WTC11 (cell line): ENCODE data around the gene SAP25. TPM values are rescaled to one million over a fixed set of nuclear protein-coding genes. Genes with fewer than 3 reads are reported as not detected.
A peak's percentile ranks its signal among the peaks of the same experiment; 100 is the strongest.

Source experiments
- ATAC-seq: fragments of 200-7000 bp; cut with Tn5 transposase; 2 replicates; pipeline ENCODE4 v1.10.0; 2021; ENCODE audit warnings: mild to moderate bottlenecking, moderate library complexity
- CTCF ChIA-PET: fragments of 300-600 bp; sonication (Branson Sonifier 250); formaldehyde crosslinking; loops from one replicate; lab custom pipeline; 2021; ENCODE audit warnings: antibody characterized with exemption; lab: Charles Lee
- POLR2A ChIA-PET: fragments of 350-600 bp; sonication (Branson Sonifier 250); formaldehyde crosslinking; loops from one replicate; lab custom pipeline; 2021; ENCODE audit warnings: antibody characterized with exemption; lab: Charles Lee
- DNase-seq: peaks from one replicate; pipeline ENCODE4 v3.0.0; 2021; ENCODE audit warnings: low spot score
- H3K27ac Mint-ChIP-seq: 2 replicates; pipeline ENCODE4 v1.8.0; 2021; ENCODE audit warnings: mixed read lengths
- H3K27me3 Mint-ChIP-seq: 2 replicates; pipeline ENCODE4 v1.8.0; 2021; ENCODE audit warnings: low read depth, mild to moderate bottlenecking, moderate library complexity, mixed read lengths
- H3K36me3 Mint-ChIP-seq: 2 replicates; pipeline ENCODE4 v1.8.0; 2021; ENCODE audit warnings: mixed read lengths
- H3K4me1 Mint-ChIP-seq: 2 replicates; pipeline ENCODE4 v1.8.0; 2022; ENCODE audit warnings: mixed read lengths
- H3K4me3 Mint-ChIP-seq: 2 replicates; pipeline ENCODE4 v1.8.0; 2021; ENCODE audit warnings: mild to moderate bottlenecking, moderate library complexity, mixed read lengths
- H3K9me3 Mint-ChIP-seq: 2 replicates; pipeline ENCODE4 v1.8.0; 2021; ENCODE audit warnings: mixed read lengths
- ATF1 ChIP-seq: sonication (generic); formaldehyde crosslinking; IDR thresholded peaks from 2 replicates; pipeline ENCODE4 v1.8.1; 2023; ENCODE audit warnings: mild to moderate bottlenecking, moderate library complexity, missing genetic modification reagents
- CREB1 ChIP-seq: sonication (generic); formaldehyde crosslinking; IDR thresholded peaks from 2 replicates; pipeline ENCODE4 v1.8.0; 2023; ENCODE audit warnings: mild to moderate bottlenecking, missing genetic modification reagents
- CREM ChIP-seq: sonication (generic); formaldehyde crosslinking; IDR thresholded peaks from 2 replicates; pipeline ENCODE4 v1.8.1; 2022; ENCODE audit warnings: mild to moderate bottlenecking, missing genetic modification reagents, moderate library complexity
- CTCF ChIP-seq: fragments of 200-600 bp; IDR thresholded peaks from 2 replicates; pipeline ENCODE4 v1.8.0; 2022; ENCODE audit warnings: antibody characterized with exemption
- E2F1 ChIP-seq: sonication (generic); formaldehyde crosslinking; IDR thresholded peaks from 2 replicates; pipeline ENCODE4 v1.8.0; 2022; ENCODE audit warnings: mild to moderate bottlenecking, missing genetic modification reagents
- ELF4 ChIP-seq: sonication (generic); formaldehyde crosslinking; IDR thresholded peaks from 2 replicates; pipeline ENCODE4 v1.8.1; 2022; ENCODE audit warnings: low read depth, mild to moderate bottlenecking, moderate library complexity, missing genetic modification reagents
- ERG ChIP-seq: fragments of 250-450 bp; sonication (Bioruptor Pico); IDR thresholded peaks from 2 replicates; pipeline ENCODE4 v1.8.0; 2021; ENCODE audit warnings: mild to moderate bottlenecking
- ETV6 ChIP-seq: sonication (generic); formaldehyde crosslinking; IDR thresholded peaks from 2 replicates; pipeline ENCODE4 v1.8.1; 2022; ENCODE audit warnings: mild to moderate bottlenecking, missing genetic modification reagents
- FOXK1 ChIP-seq: sonication (generic); formaldehyde crosslinking; IDR thresholded peaks from 2 replicates; pipeline ENCODE4 v1.8.0; 2022; ENCODE audit warnings: mild to moderate bottlenecking, moderate library complexity, missing genetic modification reagents
- FOXP1 ChIP-seq: sonication (generic); formaldehyde crosslinking; IDR thresholded peaks from 2 replicates; pipeline ENCODE4 v1.8.0; 2022; ENCODE audit warnings: missing genetic modification reagents, mild to moderate bottlenecking, moderate library complexity, borderline replicate concordance
- GTF2I ChIP-seq: fragments of 250-450 bp; sonication (Bioruptor Pico); conservative IDR thresholded peaks from 2 replicates; pipeline ENCODE4 v1.4.0; 2021; ENCODE audit warnings: mild to moderate bottlenecking
- HMGXB4 ChIP-seq: sonication (generic); formaldehyde crosslinking; IDR thresholded peaks from 2 replicates; pipeline ENCODE4 v1.8.1; 2023; ENCODE audit warnings: mild to moderate bottlenecking, moderate library complexity, missing genetic modification reagents
- PRRX2 ChIP-seq: fragments of 250-450 bp; sonication (Bioruptor Pico); IDR thresholded peaks from 2 replicates; pipeline ENCODE4 v1.8.0; 2021; ENCODE audit warnings: mild to moderate bottlenecking
- RORB ChIP-seq: fragments of 250-450 bp; sonication (Bioruptor Pico); IDR thresholded peaks from 2 replicates; pipeline ENCODE4 v1.9.0; 2021; ENCODE audit warnings: mild to moderate bottlenecking
- SP1 ChIP-seq: sonication (generic); formaldehyde crosslinking; conservative IDR thresholded peaks from 2 replicates; pipeline ENCODE4 v1.8.1; 2022; ENCODE audit warnings: missing genetic modification reagents
- ZMAT4 ChIP-seq: fragments of 250-450 bp; sonication (Bioruptor Pico); IDR thresholded peaks from 2 replicates; pipeline ENCODE4 v1.9.0; 2021; ENCODE audit warnings: mild to moderate bottlenecking
- ZNF219 ChIP-seq: sonication (generic); formaldehyde crosslinking; IDR thresholded peaks from 2 replicates; pipeline ENCODE4 v1.8.0; 2023; ENCODE audit warnings: missing genetic modification reagents, mild to moderate bottlenecking, borderline replicate concordance
- ZNF281 ChIP-seq: sonication (generic); formaldehyde crosslinking; IDR thresholded peaks from 2 replicates; pipeline ENCODE4 v1.8.0; 2023; ENCODE audit warnings: mild to moderate bottlenecking, missing genetic modification reagents
- ZSCAN18 ChIP-seq: fragments of 250-450 bp; sonication (Bioruptor Pico); IDR thresholded peaks from 2 replicates; pipeline ENCODE4 v2.1.2; 2022; ENCODE audit warnings: mild to moderate bottlenecking, moderate library complexity
- total RNA-seq: library from RNA; stranded (reverse); gene quantifications from 3 replicates; pipeline ENCODE4 v1.2.3, GENCODE V29; 2021

Gene SAP25
- total RNA-seq, 1 experiment from 2014 or later: 9.3 TPM

- TF ChIP-seq CTCF: no peak
- peak; percentile 53; the same call in 1 of the 2 replicates for TF ChIP-seq FOXP1 (CRISPR knock-in tag)
- no peak for TF ChIP-seq HMGXB4 (CRISPR knock-in tag)
- TF ChIP-seq E2F1: 0 out of 2 replicates have a peak, but pooled peaks have one; percentile 12
- TF ChIP-seq SP1 (CRISPR knock-in tag): peak; percentile 82
- TF ChIP-seq ZSCAN18 (CRISPR knock-in tag): no peak
Observed at GRCh38 chr7:100586266-100587025, 12.7 kb upstream of the SAP25 start, which contains the start of gene FBXO24 (continued).

GRCh38 chr7:100585511-100586265 is 12.0 kb upstream of the SAP25 start, which contains the start of gene LRCH4:
LRCH4 (minus strand) TSS chr7:100586129; CDS start chr7:100586100, 29 bp downstream.
- Mint-ChIP-seq H3K27me3 (peaks cover 23% of the 10 kb centered on the region), H3K4me1 (peaks cover 41% of the 10 kb centered on the region), H3K4me3 (peak within 1 kb of the TSS; percentile 99), H3K9me3 (no peaks in the 10 kb centered on the region), H3K36me3 (no peaks in the 10 kb centered on the region), H3K27ac (peak within 1 kb of the TSS; percentile 100)
- ATAC-seq: peak; percentile 12
- DNase-seq: peak; percentile 74
- POLR2A ChIA-PET: interaction anchor here (0.6 to 3.9 kb wide), 28 partner anchors 9 to 305 kb away, joined by 3 to 60 read pairs (median 5); partner anchors contain the start of genes AGFG2, EPHB4, GNB2 and MOSPD3
- CTCF ChIA-PET: interaction anchor here (0.6 to 5.2 kb wide), 42 partner anchors 9 to 380 kb away, joined by 3 to 67 read pairs (median 5); partner anchors contain the start of genes ACTL6B, AGFG2, EPHB4 and MOSPD3
- TF ChIP-seq ZNF219 (CRISPR knock-in tag) (peak; percentile 78; the same call in 1 of the 2 replicates), PRRX2 (CRISPR knock-in tag) (0 out of 2 replicates have a peak, but pooled peaks have one; percentile 40), ATF1 (CRISPR knock-in tag) (0 out of 2 replicates have a peak, but pooled peaks have one; percentile 61), CTCF (no peak), ETV6 (CRISPR knock-in tag) (peak; percentile 68; the same call in 1 of the 2 replicates), ERG (CRISPR knock-in tag) (no peak), GTF2I (CRISPR knock-in tag) (no peak), ZMAT4 (peak; percentile 77; the same call in 1 of the 2 replicates), FOXP1 (CRISPR knock-in tag) (peak; percentile 87), FOXK1 (CRISPR knock-in tag) (peak; percentile 75; the same call in 1 of the 2 replicates), ELF4 (CRISPR knock-in tag) (0 out of 2 replicates have a peak, but pooled peaks have one; percentile 31), ZNF281 (CRISPR knock-in tag) (peak; percentile 99), CREM (peak; percentile 73; the same call in 1 of the 2 replicates), RORB (no peak), CREB1 (CRISPR knock-in tag) (peak; percentile 35; the same call in 1 of the 2 replicates)
